ENCODE measurements around the gene FLT3.

- TF ChIP-seq POLR2A (IDR thresholded peaks at IDR 0.05) (no peak), EP300 (IDR thresholded peaks at IDR 0.05) (no peak), CTCF (IDR thresholded peaks at IDR 0.05) (no peak), POLR2AphosphoS5 (IDR thresholded peaks at IDR 0.05) (no peak)
Observed at GRCh38 chr13:28145049-28145448, 44.7 kb upstream of the FLT3 start.
